Measurements from ENCODE around the gene SIX5.

Gene SIX5

DNA sequence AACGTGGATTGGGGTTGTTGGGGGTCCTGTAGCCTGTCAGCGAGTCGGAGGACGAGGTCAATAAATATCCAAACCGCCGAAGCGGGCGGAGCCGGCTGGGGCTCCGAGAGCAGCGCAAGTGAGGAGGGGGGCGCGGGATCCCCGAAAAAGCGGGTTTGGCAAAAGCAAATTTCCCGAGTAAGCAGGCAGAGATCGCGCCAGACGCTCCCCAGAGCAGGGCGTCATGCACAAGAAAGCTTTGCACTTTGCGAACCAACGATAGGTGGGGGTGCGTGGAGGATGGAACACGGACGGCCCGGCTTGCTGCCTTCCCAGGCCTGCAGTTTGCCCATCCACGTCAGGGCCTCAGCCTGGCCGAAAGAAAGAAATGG lies 754 bp upstream of the SIX5 start:
- no peak for DNase-seq
- Histone ChIP-seq H3K27me3 (ENCODE audit: insufficient read depth, low read length, poor library complexity) (no peaks in the 10 kb centered on the region), H3K27ac (ENCODE audit: low read length) (peak overlapping the region; percentile 70), H3K4me3 (ENCODE audit: low read depth in 1 of 2, low read length in 2 of 2) (peak overlapping the region; percentile 45 to 75; a peak in 3 of 4 replicates), H3K9me3 (ENCODE audit: insufficient read depth, low read length, severe bottlenecking) (no peaks in the 10 kb centered on the region), H3K4me1 (ENCODE audit: insufficient read depth, low read length) (peaks cover 26% of the 10 kb centered on the region), H2AFZ (ENCODE audit: low read depth, low read length) (peak overlapping the region; percentile 75), H3K36me3 (ENCODE audit: insufficient read depth, low read length) (peaks cover 2% of the 10 kb centered on the region; the same call in 1 of the 2 replicates), H3K9ac (ENCODE audit: low read depth, low read length) (peak overlapping the region; percentile 60), H3K4me2 (ENCODE audit: insufficient read depth, low read length) (peak overlapping the region; percentile 86), H4K20me1 (ENCODE audit: insufficient read depth, low read length) (0 out of 2 replicates have a peak, but pooled peaks cover 2% of the 10 kb centered on the region), H3K79me2 (ENCODE audit: insufficient read depth, low read length) (no peaks in the 10 kb centered on the region)
- TF ChIP-seq CTCF (IDR thresholded peaks at IDR 0.05; ENCODE audit: borderline replicate concordance, extremely low read depth, low read length, poor library complexity, severe bottlenecking) = no peak
- TF ChIP-seq EZH2 (IDR thresholded peaks at IDR 0.05; ENCODE audit: borderline replicate concordance, low read depth, low read length, severe bottlenecking) = no peak
- peak; percentile 39 for ATAC-seq (ENCODE audit: insufficient read depth, low read depth)

- peak overlapping the region; percentile 73 to 75 for H3K4me3 ChIP-seq (ENCODE audit: low read depth in 1 of 2, low read length in 2 of 2)
- no peaks in the 10 kb centered on the region for H3K27me3 ChIP-seq (ENCODE audit: insufficient read depth, low read length, poor library complexity)
- DNase-seq (peak; percentile 63), ATAC-seq (ENCODE audit: insufficient read depth, low read depth) (0 out of 3 replicates have a peak, but pooled peaks have one; percentile 4)
- H3K9me3 ChIP-seq (ENCODE audit: insufficient read depth, low read length, severe bottlenecking) = no peaks in the 10 kb centered on the region
- TF ChIP-seq EZH2 (IDR thresholded peaks at IDR 0.05; ENCODE audit: borderline replicate concordance, low read depth, low read length, severe bottlenecking) = no peak
- no peak for TF ChIP-seq CTCF (IDR thresholded peaks at IDR 0.05; ENCODE audit: borderline replicate concordance, extremely low read depth, low read length, poor library complexity, severe bottlenecking)
- no peaks in the 10 kb centered on the region for H3K79me2 ChIP-seq (ENCODE audit: insufficient read depth, low read length)
- peaks cover 2% of the 10 kb centered on the region; the same call in 1 of the 2 replicates for H3K36me3 ChIP-seq (ENCODE audit: insufficient read depth, low read length)
- H3K4me1 ChIP-seq (ENCODE audit: insufficient read depth, low read length) = peaks cover 26% of the 10 kb centered on the region
- H3K27ac ChIP-seq (ENCODE audit: low read length) = peak overlapping the region; percentile 77
- H4K20me1 ChIP-seq (ENCODE audit: insufficient read depth, low read length) = 0 out of 2 replicates have a peak, but pooled peaks cover 2% of the 10 kb centered on the region
- peak overlapping the region; percentile 79 for H2AFZ ChIP-seq (ENCODE audit: low read depth, low read length)
- peak overlapping the region; percentile 77 for H3K9ac ChIP-seq (ENCODE audit: low read depth, low read length)
- peak overlapping the region; percentile 86 for H3K4me2 ChIP-seq (ENCODE audit: insufficient read depth, low read length)
These were observed 433 bp downstream of the SIX5 start for GRCh38 chr19:45768655-45768983.

DNA sequence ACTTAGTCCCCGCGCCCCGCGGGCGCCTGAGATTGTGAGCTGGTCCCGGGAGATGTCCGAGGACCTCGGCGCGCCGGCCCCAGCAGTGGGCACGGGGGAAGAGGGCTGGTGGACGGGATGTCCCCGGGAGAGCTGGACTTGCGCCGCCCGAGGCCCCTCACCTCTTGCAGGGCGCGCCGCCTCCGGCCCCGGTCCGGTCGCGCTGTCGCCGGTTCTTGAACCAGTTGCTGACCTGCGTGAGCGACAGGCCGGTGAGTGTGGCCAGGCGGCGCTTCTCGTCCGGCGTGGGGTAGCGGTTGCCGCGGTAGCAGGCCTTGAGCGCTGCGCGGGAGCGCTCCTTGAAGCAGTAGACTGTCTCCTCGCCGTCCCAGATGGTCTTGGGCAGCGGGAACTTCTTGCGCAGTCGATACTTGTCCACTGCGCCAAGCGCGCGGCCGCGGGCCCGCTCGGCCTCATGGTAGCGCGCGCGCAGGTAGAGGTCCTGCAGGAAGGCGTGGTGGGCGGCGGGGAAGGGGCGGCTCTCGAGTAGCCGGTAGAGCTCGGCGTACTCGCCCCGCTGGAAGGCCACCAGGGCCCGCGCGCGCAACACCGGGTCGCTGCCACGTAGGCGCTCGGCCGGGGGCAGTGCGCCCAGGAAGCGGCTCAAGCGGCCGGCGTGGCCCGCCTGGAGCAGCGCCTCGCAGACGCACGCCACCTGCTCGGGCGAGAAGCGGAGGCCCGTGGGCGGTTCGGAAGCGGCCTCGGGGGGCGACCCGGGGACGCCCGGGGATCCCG lies 984 bp downstream of the SIX5 start:
- Histone ChIP-seq H3K4me3 (ENCODE audit: low read depth in 1 of 2, low read length in 2 of 2) (peak overlapping the region; percentile 73 to 75; a peak in 3 of 4 replicates), H3K36me3 (ENCODE audit: insufficient read depth, low read length) (peaks cover 2% of the 10 kb centered on the region; the same call in 1 of the 2 replicates), H3K9ac (ENCODE audit: low read depth, low read length) (peak overlapping the region; percentile 77), H4K20me1 (ENCODE audit: insufficient read depth, low read length) (0 out of 2 replicates have a peak, but pooled peaks cover 2% of the 10 kb centered on the region), H3K27ac (ENCODE audit: low read length) (no peak overlapping the region), H3K79me2 (ENCODE audit: insufficient read depth, low read length) (no peaks in the 10 kb centered on the region), H2AFZ (ENCODE audit: low read depth, low read length) (peak overlapping the region; percentile 79), H3K9me3 (ENCODE audit: insufficient read depth, low read length, severe bottlenecking) (no peaks in the 10 kb centered on the region), H3K4me1 (ENCODE audit: insufficient read depth, low read length) (peaks cover 26% of the 10 kb centered on the region), H3K4me2 (ENCODE audit: insufficient read depth, low read length) (peak overlapping the region; percentile 86), H3K27me3 (ENCODE audit: insufficient read depth, low read length, poor library complexity) (no peaks in the 10 kb centered on the region)
- ATAC-seq (ENCODE audit: insufficient read depth, low read depth) = no peak
- no peak for TF ChIP-seq EZH2 (IDR thresholded peaks at IDR 0.05; ENCODE audit: borderline replicate concordance, low read depth, low read length, severe bottlenecking)
- TF ChIP-seq CTCF (IDR thresholded peaks at IDR 0.05; ENCODE audit: borderline replicate concordance, extremely low read depth, low read length, poor library complexity, severe bottlenecking) = no peak
- no peak for DNase-seq
